ENCODE results near the gene CCDC138. TPM values are rescaled to one million over a fixed set of nuclear protein-coding genes. Genes with fewer than 3 reads are reported as not detected.

Gene CCDC138
- polyA plus RNA-seq, 1 donor from 2014 or later: 19.0 TPM

DNA sequence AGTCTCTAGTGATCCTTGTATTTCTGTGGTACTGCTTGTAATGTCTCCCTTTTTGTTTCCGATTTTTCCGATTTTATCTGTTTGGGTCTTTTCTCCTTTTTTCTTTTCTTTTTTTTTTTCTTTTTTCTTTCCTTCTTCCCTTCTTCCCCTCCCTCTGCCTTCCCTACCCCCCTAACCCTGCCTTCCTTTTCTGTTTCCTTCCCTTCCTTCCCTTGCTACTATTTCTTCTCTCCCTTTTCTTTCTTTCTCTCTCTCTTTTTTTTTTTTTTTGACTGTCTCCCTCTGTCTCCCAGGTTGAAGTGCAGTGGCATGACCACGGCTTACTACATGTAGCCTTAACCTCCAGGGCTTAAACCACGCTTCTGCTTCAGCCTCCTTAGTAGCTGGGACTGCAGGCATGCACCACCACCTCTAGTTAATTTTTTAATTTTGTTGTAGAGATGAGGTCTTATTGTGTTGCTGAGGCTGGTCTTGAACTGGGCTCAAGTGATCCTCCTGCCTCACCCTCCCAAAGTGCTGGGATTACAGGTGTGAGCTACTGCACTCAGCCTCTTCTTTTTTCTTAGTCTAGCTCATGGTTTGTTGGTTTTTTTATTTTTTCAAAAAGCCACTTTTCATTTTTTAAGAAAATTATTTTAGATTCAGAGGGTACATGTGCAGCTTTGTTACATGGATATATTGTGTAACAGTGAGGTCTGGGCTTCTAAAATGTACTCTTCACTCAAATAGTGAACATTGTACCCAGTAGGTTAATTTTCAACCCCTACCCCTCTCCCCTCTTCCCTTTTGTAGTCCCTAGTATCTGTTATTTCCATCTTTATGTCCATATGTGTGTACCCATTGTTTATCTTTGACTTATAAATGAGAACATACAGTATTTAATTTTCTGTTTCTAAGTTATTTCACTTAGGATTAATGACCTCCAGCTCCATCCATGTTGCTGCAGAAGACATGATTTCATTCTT, 24.7 kb downstream of the CCDC138 start:
- Histone ChIP-seq H3K27me3 (ENCODE audit: insufficient read depth, low read depth, low read length) (no peaks in the 10 kb centered on the region), H3K36me3 (ENCODE audit: insufficient read depth, low read length) (peaks cover 21% of the 10 kb centered on the region), H3K9me3 (ENCODE audit: low read length) (no peaks in the 10 kb centered on the region), H3K9ac (ENCODE audit: low read length) (no peak overlapping the region), H2AFZ (ENCODE audit: low read depth, low read length) (no peak overlapping the region), H3K4me3 (ENCODE audit: low read length) (no peak overlapping the region), H3K9me2 (ENCODE audit: insufficient read depth, low read length) (no peaks in the 10 kb centered on the region), H4K20me1 (ENCODE audit: insufficient read depth) (no peaks in the 10 kb centered on the region), H3K4me2 (ENCODE audit: low read length) (no peak overlapping the region), H3K27ac (ENCODE audit: low read length) (no peak overlapping the region), H3F3A (ENCODE audit: insufficient read depth, low read length, poor library complexity, severe bottlenecking) (no peaks in the 10 kb centered on the region), H3K79me2 (replicated peaks; ENCODE audit: insufficient read depth, low read length) (peaks cover 14% of the 10 kb centered on the region)
- TF ChIP-seq, protein P1, sequence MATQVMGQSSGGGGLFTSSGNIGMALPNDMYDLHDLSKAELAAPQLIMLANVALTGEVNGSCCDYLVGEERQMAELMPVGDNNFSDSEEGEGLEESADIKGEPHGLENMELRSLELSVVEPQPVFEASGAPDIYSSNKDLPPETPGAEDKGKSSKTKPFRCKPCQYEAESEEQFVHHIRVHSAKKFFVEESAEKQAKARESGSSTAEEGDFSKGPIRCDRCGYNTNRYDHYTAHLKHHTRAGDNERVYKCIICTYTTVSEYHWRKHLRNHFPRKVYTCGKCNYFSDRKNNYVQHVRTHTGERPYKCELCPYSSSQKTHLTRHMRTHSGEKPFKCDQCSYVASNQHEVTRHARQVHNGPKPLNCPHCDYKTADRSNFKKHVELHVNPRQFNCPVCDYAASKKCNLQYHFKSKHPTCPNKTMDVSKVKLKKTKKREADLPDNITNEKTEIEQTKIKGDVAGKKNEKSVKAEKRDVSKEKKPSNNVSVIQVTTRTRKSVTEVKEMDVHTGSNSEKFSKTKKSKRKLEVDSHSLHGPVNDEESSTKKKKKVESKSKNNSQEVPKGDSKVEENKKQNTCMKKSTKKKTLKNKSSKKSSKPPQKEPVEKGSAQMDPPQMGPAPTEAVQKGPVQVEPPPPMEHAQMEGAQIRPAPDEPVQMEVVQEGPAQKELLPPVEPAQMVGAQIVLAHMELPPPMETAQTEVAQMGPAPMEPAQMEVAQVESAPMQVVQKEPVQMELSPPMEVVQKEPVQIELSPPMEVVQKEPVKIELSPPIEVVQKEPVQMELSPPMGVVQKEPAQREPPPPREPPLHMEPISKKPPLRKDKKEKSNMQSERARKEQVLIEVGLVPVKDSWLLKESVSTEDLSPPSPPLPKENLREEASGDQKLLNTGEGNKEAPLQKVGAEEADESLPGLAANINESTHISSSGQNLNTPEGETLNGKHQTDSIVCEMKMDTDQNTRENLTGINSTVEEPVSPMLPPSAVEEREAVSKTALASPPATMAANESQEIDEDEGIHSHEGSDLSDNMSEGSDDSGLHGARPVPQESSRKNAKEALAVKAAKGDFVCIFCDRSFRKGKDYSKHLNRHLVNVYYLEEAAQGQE (IDR thresholded peaks at IDR 0.05; ENCODE audit: borderline replicate concordance): no peak
- no peak for TF ChIP-seq RAD21 (conservative IDR thresholded peaks at IDR 0.05)
- TF ChIP-seq, protein P2, sequence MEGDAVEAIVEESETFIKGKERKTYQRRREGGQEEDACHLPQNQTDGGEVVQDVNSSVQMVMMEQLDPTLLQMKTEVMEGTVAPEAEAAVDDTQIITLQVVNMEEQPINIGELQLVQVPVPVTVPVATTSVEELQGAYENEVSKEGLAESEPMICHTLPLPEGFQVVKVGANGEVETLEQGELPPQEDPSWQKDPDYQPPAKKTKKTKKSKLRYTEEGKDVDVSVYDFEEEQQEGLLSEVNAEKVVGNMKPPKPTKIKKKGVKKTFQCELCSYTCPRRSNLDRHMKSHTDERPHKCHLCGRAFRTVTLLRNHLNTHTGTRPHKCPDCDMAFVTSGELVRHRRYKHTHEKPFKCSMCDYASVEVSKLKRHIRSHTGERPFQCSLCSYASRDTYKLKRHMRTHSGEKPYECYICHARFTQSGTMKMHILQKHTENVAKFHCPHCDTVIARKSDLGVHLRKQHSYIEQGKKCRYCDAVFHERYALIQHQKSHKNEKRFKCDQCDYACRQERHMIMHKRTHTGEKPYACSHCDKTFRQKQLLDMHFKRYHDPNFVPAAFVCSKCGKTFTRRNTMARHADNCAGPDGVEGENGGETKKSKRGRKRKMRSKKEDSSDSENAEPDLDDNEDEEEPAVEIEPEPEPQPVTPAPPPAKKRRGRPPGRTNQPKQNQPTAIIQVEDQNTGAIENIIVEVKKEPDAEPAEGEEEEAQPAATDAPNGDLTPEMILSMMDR (IDR thresholded peaks at IDR 0.05; ENCODE audit: poor library complexity, severe bottlenecking): no peak
- no peak for TF ChIP-seq SMC3 (conservative IDR thresholded peaks at IDR 0.05; ENCODE audit: poor library complexity)
- TF ChIP-seq MXI1 (conservative IDR thresholded peaks at IDR 0.05; ENCODE audit: poor library complexity, severe bottlenecking): no peak
- TF ChIP-seq TAF1 (IDR thresholded peaks at IDR 0.05; ENCODE audit: low read depth): no peak
- TF ChIP-seq EZH2 (IDR thresholded peaks at IDR 0.05; ENCODE audit: borderline replicate concordance, insufficient read depth, low read length, poor library complexity, severe bottlenecking): no peak

DNA sequence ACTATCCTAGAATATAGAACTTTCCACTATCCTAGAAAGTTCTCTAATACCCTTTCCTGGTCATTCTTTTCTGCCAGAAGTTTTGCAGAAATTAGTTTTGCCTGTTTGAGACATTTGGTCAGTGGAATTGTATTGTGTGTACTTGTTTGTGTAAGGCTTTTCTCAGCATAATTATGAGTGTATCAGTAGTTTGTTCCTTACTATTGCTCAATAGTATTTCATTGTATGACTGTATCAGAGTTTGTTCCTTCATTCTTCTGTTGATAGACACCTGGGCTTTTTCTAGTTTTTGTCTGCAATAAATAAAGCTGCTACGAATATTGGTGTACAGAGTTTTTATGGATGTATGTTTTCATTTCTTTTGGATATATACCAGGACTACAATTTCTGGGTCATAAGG, 27.2 kb downstream of the CCDC138 start:
- no peak overlapping the region for H3K9ac ChIP-seq (ENCODE audit: low read length)
- peaks cover 19% of the 10 kb centered on the region for H3K36me3 ChIP-seq (ENCODE audit: insufficient read depth, low read length)
- H3K4me2 ChIP-seq (ENCODE audit: low read length): no peak overlapping the region
- no peak overlapping the region for H3K4me3 ChIP-seq (ENCODE audit: low read length)
- H3F3A ChIP-seq (ENCODE audit: insufficient read depth, low read length, poor library complexity, severe bottlenecking): no peaks in the 10 kb centered on the region
- no peak overlapping the region for H2AFZ ChIP-seq (ENCODE audit: low read depth, low read length)
- no peaks in the 10 kb centered on the region for H3K9me3 ChIP-seq (ENCODE audit: low read length)
- H3K27me3 ChIP-seq (ENCODE audit: insufficient read depth, low read depth, low read length): no peaks in the 10 kb centered on the region
- no peaks in the 10 kb centered on the region for H3K9me2 ChIP-seq (ENCODE audit: insufficient read depth, low read length)
- no peaks in the 10 kb centered on the region for H4K20me1 ChIP-seq (ENCODE audit: insufficient read depth)
- TF ChIP-seq, protein P2 (IDR thresholded peaks at IDR 0.05; ENCODE audit: poor library complexity, severe bottlenecking): no peak
- TF ChIP-seq MXI1 (conservative IDR thresholded peaks at IDR 0.05; ENCODE audit: poor library complexity, severe bottlenecking) (no peak), SMC3 (conservative IDR thresholded peaks at IDR 0.05; ENCODE audit: poor library complexity) (no peak), EP300 (conservative IDR thresholded peaks at IDR 0.05; ENCODE audit: poor library complexity, severe bottlenecking) (no peak), POLR2AphosphoS5 (IDR thresholded peaks at IDR 0.05) (no peak), RAD21 (conservative IDR thresholded peaks at IDR 0.05) (no peak), EZH2 (IDR thresholded peaks at IDR 0.05; ENCODE audit: borderline replicate concordance, insufficient read depth, low read length, poor library complexity, severe bottlenecking) (no peak), TAF1 (IDR thresholded peaks at IDR 0.05; ENCODE audit: low read depth) (no peak)
- TF ChIP-seq, protein P1 (IDR thresholded peaks at IDR 0.05; ENCODE audit: borderline replicate concordance): no peak
- peaks cover 9% of the 10 kb centered on the region for H3K79me2 ChIP-seq (replicated peaks; ENCODE audit: insufficient read depth, low read length)
- no peak overlapping the region for H3K27ac ChIP-seq (ENCODE audit: low read length)
